ENCODE data around the gene FOXA1. TPM values are rescaled to one million over a fixed set of nuclear protein-coding genes. Genes with fewer than 3 reads are reported as not detected.

FOXA1 gene
- total and polyA plus RNA-seq, 12 donors, result not detected

GRCh38 chr14:37638599-37638998 lies 43.5 kb upstream of the FOXA1 start:
- peaks cover 0 to 28% (median 0%) of the 10 kb centered on the region in 7 donors for H3K27me3 ChIP-seq
- WGBS, 2 donors, result 69 to 79% methylated on average over 2 of the region's 2 CpGs
- intact Hi-C loops (cut with DNase I), result no loop called here
- no peak overlapping the region for H3K4me3 ChIP-seq
- ATAC-seq, result no peak
- H3K4me1 ChIP-seq, result no peaks in the 10 kb centered on the region
- H3K36me3 ChIP-seq, result no peaks in the 10 kb centered on the region
- no peak for TF ChIP-seq CTCF (IDR thresholded peaks at IDR 0.05)
- peaks cover 0 to 5% (median 0%) of the 10 kb centered on the region in 11 donors for H3K9me3 ChIP-seq
- no peak for DNase-seq
- no peak overlapping the region for H3K27ac ChIP-seq

- Histone ChIP-seq H3K4me1 (no peaks in the 10 kb centered on the region), H3K36me3 (no peaks in the 10 kb centered on the region), H3K4me3 (no peak overlapping the region), H3K27ac (no peak overlapping the region), H3K27me3 (peaks cover 0 to 34% (median 2%) of the 10 kb centered on the region in 7 donors), H3K9me3 (peaks cover 0 to 7% (median 0%) of the 10 kb centered on the region in 11 donors)
- 61 to 67% methylated on average over 4 of the region's 4 CpGs for WGBS, 2 donors
- intact Hi-C loops (cut with DNase I), result no loop called here
- DNase-seq (no peak), ATAC-seq (no peak)
- TF ChIP-seq CTCF (IDR thresholded peaks at IDR 0.05), result no peak
These were observed 42.3 kb upstream of the FOXA1 start for GRCh38 chr14:37637341-37637740.

- no peaks in the 10 kb centered on the region for H3K36me3 ChIP-seq
- WGBS, 2 donors, result 69 to 71% methylated on average over 9 of the region's 9 CpGs
- intact Hi-C loops (cut with DNase I), result no loop called here
- no peak overlapping the region for H3K4me3 ChIP-seq
- ATAC-seq (no peak), DNase-seq (no peak)
- no peak overlapping the region for H3K27ac ChIP-seq
- peaks cover 7 to 49% (median 44%) of the 10 kb centered on the region in 7 donors for H3K27me3 ChIP-seq
- H3K9me3 ChIP-seq, result peaks cover 0 to 31% (median 6%) of the 10 kb centered on the region in 11 donors
- no peak for TF ChIP-seq CTCF (IDR thresholded peaks at IDR 0.05)
- peaks cover 0 to 8% (median 0%) of the 10 kb centered on the region in 9 donors for H3K4me1 ChIP-seq
These were observed 30.8 kb upstream of the FOXA1 start for GRCh38 chr14:37625597-37626595.

GRCh38 chr14:37623971-37624370 lies 28.9 kb upstream of the FOXA1 start:
- peaks cover 7 to 68% (median 53%) of the 10 kb centered on the region in 7 donors for H3K27me3 ChIP-seq
- H3K9me3 ChIP-seq, result peaks cover 0 to 14% (median 2%) of the 10 kb centered on the region in 11 donors
- WGBS, 2 donors, result 92 to 98% methylated on average over 1 of the region's 1 CpG
- ATAC-seq, result no peak
- H3K4me1 ChIP-seq, result peaks cover 0 to 8% (median 0%) of the 10 kb centered on the region in 9 donors
- no peak for DNase-seq
- intact Hi-C loops (cut with DNase I), result no loop called here
- no peak for TF ChIP-seq CTCF (IDR thresholded peaks at IDR 0.05)
- H3K36me3 ChIP-seq, result no peaks in the 10 kb centered on the region
- no peak overlapping the region for H3K4me3 ChIP-seq
- no peak overlapping the region for H3K27ac ChIP-seq

Measured in heart right ventricle (tissue), 16 donors.